Keratinocyte (primary cell): ENCODE results near the gene ZBTB33. TPM values are rescaled to one million over a fixed set of nuclear protein-coding genes. Genes with fewer than 3 reads are reported as not detected.

Source experiments
- DNase-seq: peaks from one replicate; pipeline ENCODE4 v3.0.0-alpha.2; 2011; ENCODE audit warnings: low read depth, missing footprints, low spot score
- FAIRE-seq: peaks from 2 replicates; lab custom pipeline; 2011; peaks lifted over from hg19 to GRCh38; lab: Jason Lieb, UNC
- H2AFZ ChIP-seq: 2 replicates; pipeline ENCODE4 v1.6.0; 2012; ENCODE audit warnings: low read length, control low read depth, inconsistent platforms; ENCODE audit not compliant: control insufficient read depth
- H3K27ac ChIP-seq: 2 replicates; pipeline ENCODE4 v1.5.1; 2011; ENCODE audit warnings: low read length; ENCODE audit not compliant: control insufficient read depth, insufficient read depth
- H3K27me3 ChIP-seq: 3 replicates; pipeline ENCODE4 v1.6.0; 2011; ENCODE audit warnings: low read length; ENCODE audit not compliant: control insufficient read depth, insufficient read depth; ENCODE audit errors: extremely low read depth
- H3K36me3 ChIP-seq, 2 experiments: 2 replicates in 1 of 2; 3 replicates in 1 of 2; pipeline ENCODE4 v1.5.1; 2011; ENCODE audit warnings: low read length in 2 of 2, mild to moderate bottlenecking in 1 of 2; ENCODE audit not compliant: control insufficient read depth in 2 of 2, insufficient read depth in 2 of 2; ENCODE audit errors: extremely low read depth in 1 of 2
- H3K4me1 ChIP-seq: 3 replicates; pipeline ENCODE4 v1.5.1; 2011; ENCODE audit warnings: low read length; ENCODE audit not compliant: control insufficient read depth, insufficient read depth; ENCODE audit errors: extremely low read depth
- H3K4me2 ChIP-seq: 3 replicates; pipeline ENCODE4 v1.6.0; 2011; ENCODE audit warnings: low read depth, low read length; ENCODE audit not compliant: control insufficient read depth, insufficient read depth; ENCODE audit errors: extremely low read depth
- H3K4me3 ChIP-seq, 3 experiments: fragments of 200-600 bp in 1 of 3; sonication (generic) in 1 of 3; 2 replicates in 2 of 3; 3 replicates in 1 of 3; pipeline ENCODE4 v1.5.1; 2011 to 2016; ENCODE audit warnings: low read length in 3 of 3, mild to moderate bottlenecking in 3 of 3, control low read depth in 2 of 3, inconsistent platforms in 1 of 3, low read depth in 1 of 3, mixed read lengths in 1 of 3, mixed run types in 1 of 3, moderate library complexity in 1 of 3; ENCODE audit not compliant: control insufficient read depth in 2 of 3, insufficient read depth in 2 of 3; ENCODE audit errors: extremely low read depth in 1 of 3
- H3K79me2 ChIP-seq: 2 replicates; pipeline ENCODE4 v1.6.0; 2012; ENCODE audit warnings: low read length; ENCODE audit not compliant: control insufficient read depth, insufficient read depth
- H3K9ac ChIP-seq: 3 replicates; pipeline ENCODE4 v1.6.0; 2011; ENCODE audit warnings: low read length; ENCODE audit not compliant: control insufficient read depth, insufficient read depth; ENCODE audit errors: extremely low read depth
- H3K9me1 ChIP-seq: 3 replicates; pipeline ENCODE4 v1.6.0; 2011; ENCODE audit warnings: low read length; ENCODE audit not compliant: control insufficient read depth, insufficient read depth; ENCODE audit errors: extremely low read depth
- H3K9me3 ChIP-seq: 2 replicates; pipeline ENCODE4 v1.5.1; 2012; ENCODE audit warnings: low read depth, low read length; ENCODE audit not compliant: control insufficient read depth
- H4K20me1 ChIP-seq: 3 replicates; pipeline ENCODE4 v1.6.0; 2011; ENCODE audit warnings: low read length; ENCODE audit not compliant: control insufficient read depth, insufficient read depth; ENCODE audit errors: extremely low read depth
- CTCF ChIP-seq, 3 experiments: IDR thresholded peaks in 1 of 3; conservative IDR thresholded peaks in 1 of 3; optimal IDR thresholded peaks in 1 of 3; 2 replicates in 2 of 3; 3 replicates in 1 of 3; pipeline versions ENCODE3 to v1.5.1; 2011; ENCODE audit warnings: low read length in 3 of 3, mild to moderate bottlenecking in 3 of 3, moderate library complexity in 2 of 3, control low read depth in 1 of 3, inconsistent platforms in 1 of 3; ENCODE audit not compliant: insufficient read depth in 2 of 3; ENCODE audit errors: extremely low read depth in 1 of 3
- EZH2 ChIP-seq: IDR thresholded peaks from one replicate; pipeline ENCODE4 v1.6.1; 2012; ENCODE audit warnings: inconsistent platforms, mild to moderate bottlenecking, low read length, moderate library complexity
- dilution Hi-C: fragments of 300-500 bp; cut with MboI; formaldehyde crosslinking; loops from one replicate; pipeline ENCODE4 v1.7.0; 2020; ENCODE audit warnings: low sequenced_read_pairs; ENCODE audit not compliant: extremely low pct_ligation_motif_present
- polyA plus RNA-seq, 5 experiments: library from polyadenylated mRNA; depleted of rRNA in 3 of 5; stranded (reverse) in 3 of 5; stranded (forward) in 1 of 5; unstranded in 1 of 5; fragments of >200 nt; gene quantifications; 1 replicate in 1 of 5; 2 replicates in 3 of 5; 3 replicates in 1 of 5; pipeline versions ENCODE4 v1.2.1 to v1.2.3, GENCODE V29; 2011 to 2012; ENCODE audit warnings: missing spikeins in 2 of 5, low read depth in 1 of 5, low replicate concordance in 1 of 5

Gene ZBTB33
- polyA plus RNA-seq, 1 donor (not counting 4 experiments of a cell fraction or from before 2014, with no cell fraction given): 13.4 TPM

- dilution Hi-C loops: no loop called here
- Histone ChIP-seq H3K4me3 (no peak overlapping the region), H3K27ac (no peak overlapping the region), H3K4me2 (no peak overlapping the region), H3K9me1 (no peaks in the 10 kb centered on the region), H3K9me3 (no peaks in the 10 kb centered on the region), H3K4me1 (no peaks in the 10 kb centered on the region), H3K36me3 (no peaks in the 10 kb centered on the region), H2AFZ (no peak overlapping the region), H4K20me1 (no peaks in the 10 kb centered on the region), H3K27me3 (no peaks in the 10 kb centered on the region), H3K79me2 (no peaks in the 10 kb centered on the region), H3K9ac (no peak overlapping the region)
- DNase-seq (no peak), FAIRE-seq (no peak)
- TF ChIP-seq EZH2: no peak
- TF ChIP-seq CTCF (optimal IDR thresholded peaks at IDR 0.05 in 1 of 3, IDR thresholded peaks at IDR 0.05 in 1 of 3, conservative IDR thresholded peaks at IDR 0.05 in 1 of 3; ENCODE audit: extremely low read depth in 1 of 3, insufficient read depth in 2 of 3, low read length in 3 of 3): peak; percentile 37 to 49 (median 37)
These were observed 49.3 kb downstream of the ZBTB33 start for GRCh38 chrX:120299928-120300327.

- FAIRE-seq: no peak
These were observed 50.9 kb downstream of the ZBTB33 start for GRCh38 chrX:120301497-120301896.

More at GRCh38 chrX:120301497-120301896, 50.9 kb downstream of the ZBTB33 start:
- Histone ChIP-seq H3K9me1 (no peaks in the 10 kb centered on the region), H3K27ac (no peak overlapping the region), H3K4me3 (no peak overlapping the region), H3K9ac (no peak overlapping the region), H3K4me2 (no peak overlapping the region), H2AFZ (no peak overlapping the region), H3K79me2 (no peaks in the 10 kb centered on the region), H3K9me3 (no peaks in the 10 kb centered on the region), H3K4me1 (no peaks in the 10 kb centered on the region), H3K36me3 (no peaks in the 10 kb centered on the region), H4K20me1 (no peaks in the 10 kb centered on the region), H3K27me3 (no peaks in the 10 kb centered on the region)
- dilution Hi-C loops: no loop called here
- DNase-seq: no peak
- TF ChIP-seq CTCF (optimal IDR thresholded peaks at IDR 0.05 in 1 of 3, IDR thresholded peaks at IDR 0.05 in 1 of 3, conservative IDR thresholded peaks at IDR 0.05 in 1 of 3; ENCODE audit: extremely low read depth in 1 of 3, insufficient read depth in 2 of 3, low read length in 3 of 3) (no peak), EZH2 (no peak)
